Nephron progenitor cell (in vitro differentiated cells): Measurements from ENCODE around the gene TSPAN11.
A peak's percentile ranks its signal among the peaks of the same experiment; 100 is the strongest.

Source experiments
- DNase-seq: peaks from one replicate; pipeline ENCODE4 v3.0.0; 2021
- H3K27ac Mint-ChIP-seq: 2 replicates; pipeline ENCODE4 v1.8.0; 2021; ENCODE audit warnings: mild to moderate bottlenecking, moderate library complexity, mixed read lengths
- H3K27me3 Mint-ChIP-seq: 2 replicates; pipeline ENCODE4 v1.8.0; 2021; ENCODE audit warnings: mild to moderate bottlenecking, low read depth, mixed read lengths; ENCODE audit not compliant: poor library complexity
- H3K36me3 Mint-ChIP-seq: 2 replicates; pipeline ENCODE4 v1.8.0; 2021; ENCODE audit warnings: low read depth, mixed read lengths
- H3K4me1 Mint-ChIP-seq: 2 replicates; pipeline ENCODE4 v1.8.0; 2021; ENCODE audit warnings: mixed read lengths
- H3K4me3 Mint-ChIP-seq: 2 replicates; pipeline ENCODE4 v1.8.0; 2021; ENCODE audit warnings: mild to moderate bottlenecking, moderate library complexity, mixed read lengths
- H3K9me3 Mint-ChIP-seq: 2 replicates; pipeline ENCODE4 v1.8.0; 2021; ENCODE audit warnings: mild to moderate bottlenecking, moderate library complexity, mixed read lengths
- TF ChIP-seq, protein P1 (sequence below): fragments of 200-600 bp; sonication (generic); IDR thresholded peaks from 2 replicates; pipeline ENCODE4 v1.5.0; 2021; ENCODE audit warnings: antibody characterized with exemption

The TSPAN11 gene

GRCh38 chr12:30963709-30964564 is 37.4 kb downstream of the TSPAN11 start:
- Mint-ChIP-seq H3K36me3 (no peaks in the 10 kb centered on the region), H3K4me1 (peaks cover 16% of the 10 kb centered on the region), H3K4me3 (no peak overlapping the region), H3K27ac (no peak overlapping the region), H3K9me3 (no peaks in the 10 kb centered on the region), H3K27me3 (peaks cover 2% of the 10 kb centered on the region)
- DNase-seq: no peak
- TF ChIP-seq, protein P1, sequence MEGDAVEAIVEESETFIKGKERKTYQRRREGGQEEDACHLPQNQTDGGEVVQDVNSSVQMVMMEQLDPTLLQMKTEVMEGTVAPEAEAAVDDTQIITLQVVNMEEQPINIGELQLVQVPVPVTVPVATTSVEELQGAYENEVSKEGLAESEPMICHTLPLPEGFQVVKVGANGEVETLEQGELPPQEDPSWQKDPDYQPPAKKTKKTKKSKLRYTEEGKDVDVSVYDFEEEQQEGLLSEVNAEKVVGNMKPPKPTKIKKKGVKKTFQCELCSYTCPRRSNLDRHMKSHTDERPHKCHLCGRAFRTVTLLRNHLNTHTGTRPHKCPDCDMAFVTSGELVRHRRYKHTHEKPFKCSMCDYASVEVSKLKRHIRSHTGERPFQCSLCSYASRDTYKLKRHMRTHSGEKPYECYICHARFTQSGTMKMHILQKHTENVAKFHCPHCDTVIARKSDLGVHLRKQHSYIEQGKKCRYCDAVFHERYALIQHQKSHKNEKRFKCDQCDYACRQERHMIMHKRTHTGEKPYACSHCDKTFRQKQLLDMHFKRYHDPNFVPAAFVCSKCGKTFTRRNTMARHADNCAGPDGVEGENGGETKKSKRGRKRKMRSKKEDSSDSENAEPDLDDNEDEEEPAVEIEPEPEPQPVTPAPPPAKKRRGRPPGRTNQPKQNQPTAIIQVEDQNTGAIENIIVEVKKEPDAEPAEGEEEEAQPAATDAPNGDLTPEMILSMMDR: no peak

GRCh38 chr12:30964896-30965612 is 38.5 kb downstream of the TSPAN11 start:
- no peak for DNase-seq
- Mint-ChIP-seq H3K4me1 (peaks cover 10% of the 10 kb centered on the region), H3K9me3 (no peaks in the 10 kb centered on the region), H3K36me3 (no peaks in the 10 kb centered on the region), H3K27ac (no peak overlapping the region), H3K4me3 (no peak overlapping the region), H3K27me3 (no peaks in the 10 kb centered on the region)
- TF ChIP-seq, protein P1: no peak

DNA sequence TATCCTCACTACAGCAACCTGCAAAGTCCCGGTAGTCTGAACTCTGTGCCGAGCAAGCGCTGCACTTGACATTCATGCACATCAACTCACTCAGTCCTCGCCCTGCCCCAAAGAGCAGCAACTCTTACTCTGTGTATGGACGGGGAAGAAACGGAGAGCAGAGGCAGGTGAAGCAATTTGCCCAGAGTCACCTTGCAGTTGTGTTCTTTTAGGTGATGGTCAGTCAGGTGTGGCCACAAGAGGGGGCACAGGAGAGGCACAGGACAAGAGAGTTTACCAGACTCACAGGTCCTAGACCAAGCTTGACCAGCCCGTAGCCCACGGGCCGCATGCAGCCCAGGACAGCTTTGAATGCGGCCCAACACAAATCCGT is 39.1 kb downstream of the TSPAN11 start:
- no peak overlapping the region for H3K4me3 Mint-ChIP-seq
- no peaks in the 10 kb centered on the region for H3K36me3 Mint-ChIP-seq

DNA sequence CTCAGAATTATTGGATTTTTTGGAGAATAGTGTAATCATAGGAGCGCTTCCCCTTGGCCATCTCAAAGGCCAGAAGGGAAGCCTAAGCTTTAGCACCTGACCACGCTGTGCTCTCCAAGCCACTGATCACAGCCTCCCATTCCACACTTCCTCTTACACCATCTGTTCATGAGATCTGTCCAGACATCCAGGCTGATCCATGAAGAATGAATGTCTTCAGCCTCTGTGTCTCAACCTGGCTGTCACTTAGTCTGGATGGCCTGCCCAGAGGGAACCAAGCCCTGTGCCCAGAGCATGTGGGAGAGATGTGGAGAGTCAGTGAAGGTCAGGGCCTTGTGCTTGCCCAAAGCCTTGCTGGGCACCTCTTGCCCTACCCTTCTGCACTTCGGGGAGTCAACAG is 40.5 kb downstream of the TSPAN11 start:
- Mint-ChIP-seq H3K27me3 (no peaks in the 10 kb centered on the region), H3K4me3 (no peak overlapping the region), H3K36me3 (no peaks in the 10 kb centered on the region), H3K9me3 (no peaks in the 10 kb centered on the region), H3K4me1 (peaks cover 10% of the 10 kb centered on the region), H3K27ac (no peak overlapping the region)
- DNase-seq: no peak
- TF ChIP-seq, protein P1: no peak

More for the DNA sequence above, 39.1 kb downstream of the TSPAN11 start:
- Mint-ChIP-seq H3K9me3 (no peaks in the 10 kb centered on the region), H3K27ac (no peak overlapping the region), H3K27me3 (no peaks in the 10 kb centered on the region), H3K4me1 (peaks cover 11% of the 10 kb centered on the region)
- DNase-seq: no peak
- TF ChIP-seq, protein P1: no peak

- DNase-seq: no peak
- no peaks in the 10 kb centered on the region for H3K9me3 Mint-ChIP-seq
- TF ChIP-seq, protein P1: no peak
- peaks cover 2% of the 10 kb centered on the region for H3K27me3 Mint-ChIP-seq
- H3K36me3 Mint-ChIP-seq: no peaks in the 10 kb centered on the region
- H3K27ac Mint-ChIP-seq: peak overlapping the region; percentile 54
- H3K4me3 Mint-ChIP-seq: no peak overlapping the region
- H3K4me1 Mint-ChIP-seq: peaks cover 10% of the 10 kb centered on the region
Measured at GRCh38 chr12:30968211-30968610, 41.7 kb downstream of the TSPAN11 start.
